Measurements from ENCODE around the gene TNMD.

The TNMD gene

DNA sequence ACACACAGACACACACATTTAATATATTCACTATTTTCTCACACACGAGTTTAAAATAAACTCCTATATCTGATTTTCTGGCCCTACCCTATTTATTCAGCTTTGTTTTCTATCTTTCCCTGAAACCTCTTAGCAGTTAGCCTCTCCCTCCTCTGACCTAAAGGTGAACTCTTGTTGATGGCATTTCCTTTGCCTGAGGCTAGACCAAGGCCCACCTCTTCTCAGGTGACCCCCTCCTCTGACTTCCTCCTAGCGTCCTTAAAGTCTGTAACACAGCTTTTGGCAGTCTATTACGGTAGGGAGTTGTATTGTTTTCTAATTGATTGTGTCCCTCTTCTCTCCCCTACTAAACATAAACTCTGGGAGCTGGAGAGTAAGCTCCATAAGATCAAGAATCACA lies 57.6 kb downstream of the TNMD start:
- no peak overlapping the region for H3K27ac ChIP-seq
- ChIA-PET POLR2A (ENCODE audit: low non-redundant PET) (no interaction called here), CTCF (no interaction called here)
- TF ChIP-seq, protein P1, sequence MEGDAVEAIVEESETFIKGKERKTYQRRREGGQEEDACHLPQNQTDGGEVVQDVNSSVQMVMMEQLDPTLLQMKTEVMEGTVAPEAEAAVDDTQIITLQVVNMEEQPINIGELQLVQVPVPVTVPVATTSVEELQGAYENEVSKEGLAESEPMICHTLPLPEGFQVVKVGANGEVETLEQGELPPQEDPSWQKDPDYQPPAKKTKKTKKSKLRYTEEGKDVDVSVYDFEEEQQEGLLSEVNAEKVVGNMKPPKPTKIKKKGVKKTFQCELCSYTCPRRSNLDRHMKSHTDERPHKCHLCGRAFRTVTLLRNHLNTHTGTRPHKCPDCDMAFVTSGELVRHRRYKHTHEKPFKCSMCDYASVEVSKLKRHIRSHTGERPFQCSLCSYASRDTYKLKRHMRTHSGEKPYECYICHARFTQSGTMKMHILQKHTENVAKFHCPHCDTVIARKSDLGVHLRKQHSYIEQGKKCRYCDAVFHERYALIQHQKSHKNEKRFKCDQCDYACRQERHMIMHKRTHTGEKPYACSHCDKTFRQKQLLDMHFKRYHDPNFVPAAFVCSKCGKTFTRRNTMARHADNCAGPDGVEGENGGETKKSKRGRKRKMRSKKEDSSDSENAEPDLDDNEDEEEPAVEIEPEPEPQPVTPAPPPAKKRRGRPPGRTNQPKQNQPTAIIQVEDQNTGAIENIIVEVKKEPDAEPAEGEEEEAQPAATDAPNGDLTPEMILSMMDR (conservative IDR thresholded peaks at IDR 0.05; ENCODE audit: low read depth) = no peak
- no peak for DNase-seq (ENCODE audit: low spot score)

DNA sequence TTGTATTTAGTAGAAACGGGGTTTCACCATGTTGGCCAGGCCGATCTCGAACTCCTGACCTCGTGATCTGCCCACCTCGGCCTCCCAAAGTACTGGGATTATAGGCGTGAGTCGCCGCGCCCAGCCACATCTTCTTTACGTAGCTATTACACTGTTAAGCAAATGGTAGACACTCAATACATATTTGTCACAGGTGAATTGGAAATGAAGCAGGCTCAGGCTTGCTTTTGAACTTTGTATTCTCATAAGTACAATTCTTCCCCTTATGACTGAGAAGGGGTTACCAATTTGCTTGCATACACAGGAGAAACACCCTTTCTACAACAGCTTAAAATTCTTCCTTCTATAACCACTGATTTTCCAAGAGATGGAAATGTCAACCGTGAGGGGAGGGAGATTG lies 58.5 kb downstream of the TNMD start:
- DNase-seq (ENCODE audit: low spot score) = no peak
- ChIA-PET CTCF (interaction anchor here (0.7 to 1.2 kb wide), 2 partner anchors 28 to 126 kb away, joined by 3 to 6 read pairs; no protein-coding TSS in a partner anchor), POLR2A (ENCODE audit: low non-redundant PET) (no interaction called here)
- TF ChIP-seq, protein P1 (conservative IDR thresholded peaks at IDR 0.05; ENCODE audit: low read depth) = no peak
- H3K27ac ChIP-seq = peak overlapping the region; percentile 29; the same call in 1 of the 2 replicates

DNA sequence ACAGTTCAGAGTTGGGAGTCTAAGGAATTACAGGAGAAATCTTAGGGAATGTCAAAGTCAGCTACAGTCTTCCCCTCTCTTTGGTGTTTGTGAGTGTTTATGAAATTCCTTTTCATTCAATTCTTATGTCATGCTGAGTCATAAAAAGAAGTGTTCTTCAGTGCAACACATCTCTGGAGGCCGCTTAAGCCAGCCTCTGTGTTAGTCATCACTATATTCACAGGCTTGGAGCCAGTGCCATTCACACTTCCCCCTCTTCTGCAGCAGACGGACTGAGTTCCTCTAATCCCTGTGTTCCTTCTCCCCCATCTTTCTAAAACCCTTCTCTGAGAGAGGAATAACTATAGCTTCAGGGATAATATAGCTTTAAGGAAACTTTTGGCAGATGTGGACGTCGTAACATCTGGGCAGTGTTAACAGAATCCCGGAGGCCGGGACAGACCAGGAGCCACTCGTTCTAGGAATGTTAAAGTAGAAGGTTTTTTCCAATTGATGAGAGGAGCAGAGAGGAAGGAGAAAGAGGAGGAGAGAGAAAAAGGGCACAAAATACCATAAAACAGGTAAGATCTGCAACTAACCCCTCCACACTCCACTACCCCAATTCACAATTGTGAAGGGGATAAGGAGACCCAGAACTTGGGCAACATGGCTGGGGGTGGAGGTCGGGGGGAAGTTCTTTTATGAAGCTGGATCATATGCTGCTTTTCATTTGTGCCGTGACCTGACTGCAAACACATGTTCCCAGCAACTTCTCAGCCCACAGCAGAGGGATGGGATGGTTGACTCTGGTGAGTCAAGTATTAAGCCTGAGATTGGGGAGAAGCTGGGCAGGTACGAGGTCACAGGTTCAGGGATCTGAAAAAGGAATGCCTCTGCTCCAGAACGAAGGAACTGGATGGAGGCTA lies 59.5 kb downstream of the TNMD start, which contains the start of gene SRPX2:
Gene SRPX2, plus strand, starts transcription at position 244 of the 905 bp plus-strand sequence. CDS start 2,124 bp downstream, outside the sequence.
- peak within 1 kb of the TSS; percentile 29; the same call in 1 of the 2 replicates for H3K27ac ChIP-seq
- POLR2A ChIA-PET (ENCODE audit: low non-redundant PET) = no interaction called here
- peak; percentile 64 for DNase-seq (ENCODE audit: low spot score)
- TF ChIP-seq, protein P1 (conservative IDR thresholded peaks at IDR 0.05; ENCODE audit: low read depth) = no peak
- CTCF ChIA-PET = interaction anchor here (1.2 kb wide), 1 partner anchor 27 kb away, joined by 6 read pairs; no protein-coding TSS in a partner anchor

DNA sequence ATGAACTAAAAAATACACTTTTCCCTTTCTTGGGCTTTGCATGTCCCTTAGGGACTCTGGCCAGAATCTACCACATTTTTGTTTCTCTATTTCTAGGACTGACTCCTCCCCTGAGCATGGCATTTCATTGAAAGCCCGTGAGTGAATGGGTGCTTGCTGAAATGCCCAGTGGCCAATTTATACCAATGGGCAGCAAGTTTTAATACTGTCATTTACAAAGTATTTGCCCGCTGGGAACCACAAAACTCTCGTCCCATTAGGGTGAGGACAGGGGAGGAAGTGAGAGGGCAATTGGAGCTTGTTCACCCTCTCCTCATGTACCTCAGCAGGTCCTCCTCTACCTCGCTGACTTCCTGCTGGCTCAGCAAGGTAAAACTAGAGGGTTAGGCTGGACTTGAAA lies 60.4 kb downstream of the TNMD start:
- CTCF ChIA-PET = no interaction called here
- H3K27ac ChIP-seq = no peak overlapping the region
- DNase-seq (ENCODE audit: low spot score) = no peak
- POLR2A ChIA-PET (ENCODE audit: low non-redundant PET) = no interaction called here
- TF ChIP-seq, protein P1 (conservative IDR thresholded peaks at IDR 0.05; ENCODE audit: low read depth) = no peak

DNA sequence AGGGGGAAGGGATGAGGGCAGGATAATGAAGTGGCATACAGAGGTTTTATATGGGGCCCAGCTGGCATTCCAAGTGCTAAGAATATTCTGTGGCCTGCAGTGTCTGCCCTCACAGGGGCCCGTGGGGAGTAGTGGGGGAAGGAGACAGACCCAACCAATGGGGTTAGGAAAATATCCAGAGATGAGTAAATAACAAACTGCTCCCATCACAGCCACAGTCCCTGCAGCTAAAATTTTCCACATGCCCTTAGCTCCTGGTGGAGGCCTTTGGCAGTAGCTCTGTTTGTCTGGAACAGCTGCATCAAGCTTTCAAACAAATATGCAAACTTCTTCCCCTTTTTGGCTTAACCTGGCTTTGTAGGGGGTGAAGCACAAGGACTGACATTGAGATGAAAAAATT lies 62.4 kb downstream of the TNMD start:
- DNase-seq (ENCODE audit: low spot score) = no peak
- no peak overlapping the region for H3K27ac ChIP-seq
- CTCF ChIA-PET = no interaction called here
- TF ChIP-seq, protein P1 (conservative IDR thresholded peaks at IDR 0.05; ENCODE audit: low read depth) = no peak
- POLR2A ChIA-PET (ENCODE audit: low non-redundant PET) = no interaction called here

DNA sequence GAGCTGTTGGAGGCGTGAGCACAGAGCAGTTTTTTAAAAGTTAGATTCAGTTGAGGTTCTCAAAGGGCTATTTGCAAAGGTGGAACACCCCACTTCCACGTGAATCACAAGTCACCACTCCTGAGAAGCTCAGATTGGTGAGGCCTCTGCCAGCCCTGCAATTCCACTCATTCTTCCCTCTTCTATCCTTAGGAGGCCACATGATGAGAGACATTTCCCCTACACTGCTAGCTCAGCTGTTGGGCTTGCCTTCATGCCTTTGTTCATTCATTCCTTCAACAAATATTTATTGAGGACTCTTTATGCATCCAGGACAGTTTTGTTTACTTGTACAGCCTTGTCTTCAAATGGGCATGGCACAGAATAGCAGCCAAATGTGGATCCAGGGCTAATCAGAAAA lies 63.0 kb downstream of the TNMD start:
- POLR2A ChIA-PET (ENCODE audit: low non-redundant PET) = no interaction called here
- CTCF ChIA-PET = no interaction called here
- DNase-seq (ENCODE audit: low spot score) = no peak

More for the DNA sequence above, 63.0 kb downstream of the TNMD start:
- TF ChIP-seq, protein P1 (conservative IDR thresholded peaks at IDR 0.05; ENCODE audit: low read depth) = no peak
- no peak overlapping the region for H3K27ac ChIP-seq
